Measurements from ENCODE around the gene PEX3.

DNA sequence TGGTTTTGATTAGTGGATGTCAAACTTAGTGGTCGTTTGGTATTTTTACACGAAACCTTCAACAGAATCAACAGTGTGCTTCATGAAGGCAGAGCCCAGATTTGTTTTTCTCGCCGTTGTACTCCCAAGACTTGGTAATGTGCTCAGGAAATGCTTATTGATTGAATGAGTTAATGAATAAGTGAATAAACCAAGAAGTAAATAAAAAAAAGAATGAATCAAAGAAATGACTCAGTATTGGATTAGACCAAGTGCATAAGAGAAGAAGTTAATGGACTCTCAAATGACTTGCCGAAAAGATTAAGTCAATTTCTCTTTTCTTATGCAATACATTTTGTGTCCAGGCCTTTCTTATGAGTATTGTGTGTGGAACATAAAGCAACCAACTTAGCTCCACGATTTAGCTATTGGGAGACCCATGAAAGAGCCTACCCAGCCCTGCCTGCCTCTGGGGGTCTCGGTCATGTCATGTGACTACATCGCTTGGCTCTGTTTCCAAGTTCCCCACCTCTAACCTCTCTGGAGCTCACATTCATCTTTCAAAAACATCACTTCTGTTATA is 71.5 kb downstream of the PEX3 start:
- TF ChIP-seq MAFK (IDR thresholded peaks at IDR 0.05; ENCODE audit: low read depth, low read length) (no peak), POLR2A (IDR thresholded peaks at IDR 0.05; ENCODE audit: low read depth, low read length) (no peak), SMC3 (IDR thresholded peaks at IDR 0.05; ENCODE audit: low read depth, low read length) (no peak), CEBPB (IDR thresholded peaks at IDR 0.05; ENCODE audit: low read depth, low read length) (no peak), RAD21 (IDR thresholded peaks at IDR 0.05; ENCODE audit: low read length) (no peak), MXI1 (IDR thresholded peaks at IDR 0.05; ENCODE audit: borderline replicate concordance, low read depth, low read length) (no peak)
- TF ChIP-seq, protein P1, sequence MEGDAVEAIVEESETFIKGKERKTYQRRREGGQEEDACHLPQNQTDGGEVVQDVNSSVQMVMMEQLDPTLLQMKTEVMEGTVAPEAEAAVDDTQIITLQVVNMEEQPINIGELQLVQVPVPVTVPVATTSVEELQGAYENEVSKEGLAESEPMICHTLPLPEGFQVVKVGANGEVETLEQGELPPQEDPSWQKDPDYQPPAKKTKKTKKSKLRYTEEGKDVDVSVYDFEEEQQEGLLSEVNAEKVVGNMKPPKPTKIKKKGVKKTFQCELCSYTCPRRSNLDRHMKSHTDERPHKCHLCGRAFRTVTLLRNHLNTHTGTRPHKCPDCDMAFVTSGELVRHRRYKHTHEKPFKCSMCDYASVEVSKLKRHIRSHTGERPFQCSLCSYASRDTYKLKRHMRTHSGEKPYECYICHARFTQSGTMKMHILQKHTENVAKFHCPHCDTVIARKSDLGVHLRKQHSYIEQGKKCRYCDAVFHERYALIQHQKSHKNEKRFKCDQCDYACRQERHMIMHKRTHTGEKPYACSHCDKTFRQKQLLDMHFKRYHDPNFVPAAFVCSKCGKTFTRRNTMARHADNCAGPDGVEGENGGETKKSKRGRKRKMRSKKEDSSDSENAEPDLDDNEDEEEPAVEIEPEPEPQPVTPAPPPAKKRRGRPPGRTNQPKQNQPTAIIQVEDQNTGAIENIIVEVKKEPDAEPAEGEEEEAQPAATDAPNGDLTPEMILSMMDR (conservative IDR thresholded peaks at IDR 0.05; ENCODE audit: low read depth, low read length) = no peak
- TF ChIP-seq, protein P2, sequence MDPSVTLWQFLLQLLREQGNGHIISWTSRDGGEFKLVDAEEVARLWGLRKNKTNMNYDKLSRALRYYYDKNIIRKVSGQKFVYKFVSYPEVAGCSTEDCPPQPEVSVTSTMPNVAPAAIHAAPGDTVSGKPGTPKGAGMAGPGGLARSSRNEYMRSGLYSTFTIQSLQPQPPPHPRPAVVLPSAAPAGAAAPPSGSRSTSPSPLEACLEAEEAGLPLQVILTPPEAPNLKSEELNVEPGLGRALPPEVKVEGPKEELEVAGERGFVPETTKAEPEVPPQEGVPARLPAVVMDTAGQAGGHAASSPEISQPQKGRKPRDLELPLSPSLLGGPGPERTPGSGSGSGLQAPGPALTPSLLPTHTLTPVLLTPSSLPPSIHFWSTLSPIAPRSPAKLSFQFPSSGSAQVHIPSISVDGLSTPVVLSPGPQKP (IDR thresholded peaks at IDR 0.05; ENCODE audit: borderline replicate concordance, low read depth, low read length) = no peak
- TF ChIP-seq, protein P3, sequence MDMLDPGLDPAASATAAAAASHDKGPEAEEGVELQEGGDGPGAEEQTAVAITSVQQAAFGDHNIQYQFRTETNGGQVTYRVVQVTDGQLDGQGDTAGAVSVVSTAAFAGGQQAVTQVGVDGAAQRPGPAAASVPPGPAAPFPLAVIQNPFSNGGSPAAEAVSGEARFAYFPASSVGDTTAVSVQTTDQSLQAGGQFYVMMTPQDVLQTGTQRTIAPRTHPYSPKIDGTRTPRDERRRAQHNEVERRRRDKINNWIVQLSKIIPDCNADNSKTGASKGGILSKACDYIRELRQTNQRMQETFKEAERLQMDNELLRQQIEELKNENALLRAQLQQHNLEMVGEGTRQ (IDR thresholded peaks at IDR 0.05; ENCODE audit: low read depth, low read length) = no peak
